CD4-positive, CD25-positive, alpha-beta regulatory T cell (primary cell): ENCODE measurements around the gene TTC31. TPM values are rescaled to one million over a fixed set of nuclear protein-coding genes. Genes with fewer than 3 reads are reported as not detected.
"Not testable (repeated sequence)": the region's sequence is repeated elsewhere in the genome, so short reads cannot be mapped to it uniquely, and the experiment has no call there.

ENCODE experiments used
- ATAC-seq, 2 donors: fragments of 150-1000 bp; cut with Tn5 transposase; one replicate each; pipeline ENCODE4 v1.10.0; 2021; ENCODE audit warnings: low read depth in 2 of 2, moderate number of reproducible peaks in 2 of 2, moderate library complexity in 1 of 2
- DNase-seq, 3 donors: peaks; one replicate each; pipeline versions ENCODE4 v3.0.0 to v3.0.0-alpha.2; 2012 to 2022; ENCODE audit warnings: mixed read lengths in 1 of 3
- H3K27ac ChIP-seq: one replicate; pipeline ENCODE4 v1.7.0; 2013; ENCODE audit warnings: mild to moderate bottlenecking, low read length; ENCODE audit not compliant: insufficient read depth, poor library complexity, severe bottlenecking
- H3K27me3 ChIP-seq: one replicate; pipeline ENCODE4 v1.7.0; 2013; ENCODE audit warnings: low read length; ENCODE audit not compliant: control insufficient read depth, insufficient read depth
- H3K36me3 ChIP-seq: one replicate; pipeline ENCODE4 v1.7.0; 2013; ENCODE audit warnings: mild to moderate bottlenecking, low read length, moderate library complexity; ENCODE audit not compliant: control insufficient read depth, insufficient read depth
- H3K4me1 ChIP-seq: 2 replicates; pipeline ENCODE4 v1.7.0; 2013; ENCODE audit warnings: mild to moderate bottlenecking, low read length; ENCODE audit not compliant: insufficient read depth, control insufficient read depth, poor library complexity, severe bottlenecking
- H3K4me3 ChIP-seq: one replicate; pipeline ENCODE4 v1.7.0; 2013; ENCODE audit warnings: low read depth, mild to moderate bottlenecking, low read length, moderate library complexity
- H3K9me3 ChIP-seq, 2 experiments: 1 replicate in 1 of 2; 2 replicates in 1 of 2; pipeline ENCODE4 v1.7.0; 2013; ENCODE audit warnings: low read length in 2 of 2, mild to moderate bottlenecking in 1 of 2, moderate library complexity in 1 of 2; ENCODE audit not compliant: control insufficient read depth in 2 of 2
- H3K27ac Mint-ChIP-seq, 3 donors: one replicate each; pipeline ENCODE4 v1.8.0; 2020 to 2022; ENCODE audit warnings: mild to moderate bottlenecking in 3 of 3, mixed read lengths in 3 of 3, moderate library complexity in 2 of 3
- H3K27me3 Mint-ChIP-seq: one replicate; pipeline ENCODE4 v1.8.0; 2022; ENCODE audit warnings: mild to moderate bottlenecking, mixed read lengths
- H3K36me3 Mint-ChIP-seq: one replicate; pipeline ENCODE4 v1.8.0; 2020; ENCODE audit warnings: mixed read lengths
- H3K4me1 Mint-ChIP-seq, 4 donors: one replicate each; pipeline ENCODE4 v1.8.0; 2020 to 2022; ENCODE audit warnings: mixed read lengths in 4 of 4, mild to moderate bottlenecking in 1 of 4
- H3K4me3 Mint-ChIP-seq, 4 donors: one replicate each; pipeline ENCODE4 v1.8.0; 2020 to 2022; ENCODE audit warnings: mild to moderate bottlenecking in 4 of 4, mixed read lengths in 4 of 4, moderate library complexity in 3 of 4
- H3K9me3 Mint-ChIP-seq, 7 donors: one replicate each; pipeline ENCODE4 v1.8.0; 2020 to 2022; ENCODE audit warnings: mixed read lengths in 7 of 7, mild to moderate bottlenecking in 3 of 7, moderate library complexity in 2 of 7
- polyA plus RNA-seq, 4 donors: library from polyadenylated mRNA; unstranded; fragments of 300-500 nt; fragmentation: Illumina TruSeq; gene quantifications; one replicate each; pipeline ENCODE4 v1.2.3, GENCODE V29; 2021
- total RNA-seq: library from RNA; stranded (reverse); gene quantifications from one replicate; pipeline ENCODE4 v1.2.3, GENCODE V29; 2022

Gene TTC31
- total and polyA plus RNA-seq, 5 donors from 2014 or later = 21.7 to 38.7 (median 23.4) TPM

DNA sequence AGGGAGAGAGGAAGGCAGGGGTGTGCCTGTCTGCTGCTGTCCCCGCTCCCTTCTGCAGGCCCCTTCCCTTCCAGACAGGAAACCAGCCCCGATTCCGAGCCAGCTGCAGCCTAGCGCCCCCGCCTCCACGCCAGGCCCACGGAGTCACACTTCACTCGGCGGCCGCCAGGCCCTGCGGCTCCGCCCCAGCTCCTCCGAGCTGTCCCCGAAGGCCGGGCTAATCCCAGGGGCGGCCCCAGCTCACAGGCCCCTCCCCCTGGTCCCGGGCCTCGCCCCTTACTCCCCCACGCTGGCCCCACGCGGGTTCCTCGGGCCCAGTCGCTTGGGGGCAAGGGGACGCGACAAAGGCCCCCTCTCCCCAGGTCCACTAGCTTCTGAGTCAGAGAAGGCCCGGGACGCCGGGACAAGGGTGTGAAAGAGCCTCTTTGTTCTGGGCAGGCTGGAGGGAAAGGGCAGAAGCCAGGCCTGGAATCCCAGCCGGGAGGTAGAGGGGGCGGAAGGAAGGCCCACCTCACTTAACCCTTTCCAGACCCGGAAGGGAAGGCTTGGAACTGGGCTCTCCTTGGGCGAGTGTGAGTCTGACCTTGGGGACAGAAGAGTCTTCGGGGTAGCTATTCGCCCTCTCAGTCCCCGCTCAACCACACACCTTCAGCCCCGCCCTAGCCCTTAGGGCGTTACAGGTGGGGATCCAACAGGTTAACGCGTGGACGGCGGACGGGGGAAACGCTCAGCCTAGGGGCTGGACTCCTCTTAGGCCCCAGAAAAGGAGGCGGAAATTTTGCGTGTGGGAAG lies 42.3 kb upstream of the TTC31 start:
- Mint-ChIP-seq H3K4me3 (peak overlapping the region; percentile 33 to 76 (median 46)), H3K9me3 (no peaks in the 10 kb centered on the region), H3K27ac (no peak overlapping the region), H3K4me1 (peaks cover 0 to 16% (median 3%) of the 10 kb centered on the region in 4 donors), H3K27me3 (peaks cover 51% of the 10 kb centered on the region), H3K36me3 (no peaks in the 10 kb centered on the region)
- H3K36me3 ChIP-seq = no peaks in the 10 kb centered on the region
- peak in 1 of 3 donors; percentile 58 for DNase-seq
- ATAC-seq = peak; percentile 56 to 65
- H3K27me3 ChIP-seq = peaks cover 15% of the 10 kb centered on the region
- H3K4me3 ChIP-seq = no peak overlapping the region
- no peaks in the 10 kb centered on the region for H3K9me3 ChIP-seq
- H3K27ac ChIP-seq = no peak overlapping the region
- peaks cover 20% of the 10 kb centered on the region for H3K4me1 ChIP-seq

DNA sequence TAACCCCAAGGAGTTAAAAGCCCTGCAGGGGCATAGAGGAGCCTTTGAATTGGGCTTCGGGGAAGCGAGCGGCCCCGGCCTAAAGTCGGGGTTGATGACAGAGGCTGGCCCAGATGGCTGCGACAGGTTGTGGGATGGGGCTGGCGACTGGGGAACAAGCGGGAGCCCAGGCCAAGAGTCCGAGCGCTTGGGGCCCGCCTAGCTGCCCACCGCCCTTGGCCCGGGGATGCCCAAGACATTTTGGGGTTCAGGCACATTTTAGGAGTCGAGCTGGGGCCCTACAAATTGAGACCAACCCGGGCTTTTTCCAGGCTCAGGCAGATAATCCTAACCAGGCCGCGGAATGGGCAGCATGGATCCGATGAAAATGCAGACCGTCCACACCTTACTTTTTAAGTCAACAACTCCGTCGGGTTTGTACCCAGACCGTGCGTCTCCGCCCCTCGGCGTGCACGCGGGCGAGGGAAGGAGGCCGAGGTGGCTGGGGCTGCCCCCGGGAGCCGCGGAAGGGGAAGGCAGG lies 41.7 kb upstream of the TTC31 start:
- Mint-ChIP-seq H3K9me3 (no peaks in the 10 kb centered on the region), H3K4me1 (peaks cover 0 to 16% (median 3%) of the 10 kb centered on the region in 4 donors), H3K4me3 (peak overlapping the region in 3 of 4 donors; percentile 33 to 57 (median 33)), H3K27me3 (peaks cover 51% of the 10 kb centered on the region), H3K36me3 (no peaks in the 10 kb centered on the region), H3K27ac (no peak overlapping the region)
- ATAC-seq (no peak), DNase-seq (no peak)
- Histone ChIP-seq H3K36me3 (no peaks in the 10 kb centered on the region), H3K4me3 (no peak overlapping the region), H3K27me3 (peaks cover 15% of the 10 kb centered on the region), H3K9me3 (no peaks in the 10 kb centered on the region), H3K27ac (no peak overlapping the region), H3K4me1 (peaks cover 20% of the 10 kb centered on the region)

DNA sequence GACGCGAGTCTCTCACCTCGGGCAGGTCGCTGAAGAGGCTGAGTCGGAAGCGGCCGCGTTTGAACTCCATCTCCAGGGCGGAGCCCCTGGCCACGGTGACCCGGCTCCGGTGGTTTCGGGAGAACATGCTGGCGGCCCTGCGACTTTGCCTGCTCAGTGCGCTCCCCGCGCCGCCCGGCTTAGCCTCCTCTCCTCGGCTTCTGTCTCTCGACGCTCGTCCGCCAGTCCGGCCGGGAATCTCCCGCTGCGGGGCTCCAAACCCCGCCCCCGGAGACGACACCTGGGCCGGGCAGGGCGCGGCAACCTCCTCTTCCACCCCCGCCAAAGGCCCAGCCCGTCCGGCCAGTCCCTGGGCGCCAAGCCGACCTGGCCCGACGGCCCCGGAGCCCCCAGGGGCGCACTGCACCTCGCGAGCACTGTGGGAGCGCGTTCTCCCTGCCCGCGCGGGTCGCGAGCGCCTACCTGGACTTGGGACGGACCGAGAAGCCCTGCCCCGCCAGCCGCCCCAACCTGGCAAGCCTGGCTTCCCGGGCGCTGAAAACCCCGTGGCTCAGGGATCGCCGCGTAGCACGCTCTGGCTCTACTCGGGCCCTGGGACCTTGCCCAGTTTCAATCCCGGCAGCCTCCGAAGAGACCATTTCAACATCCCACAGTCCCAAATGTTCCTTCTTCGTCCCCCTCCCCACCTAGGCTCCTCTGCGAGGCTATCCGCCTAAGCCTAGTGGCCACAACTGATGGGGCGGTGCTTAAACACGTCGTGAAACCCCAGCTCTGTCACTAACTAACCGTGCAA lies 41.0 kb upstream of the TTC31 start, which contains the start of gene RTKN:
Gene RTKN, minus strand, starts transcription at position 248 of the 793 bp plus-strand sequence. Its CDS starts 121 bp downstream, at position 127.
- Mint-ChIP-seq H3K27me3 (peaks cover 51% of the 10 kb centered on the region), H3K36me3 (no peaks in the 10 kb centered on the region), H3K4me1 (peaks cover 0 to 16% (median 3%) of the 10 kb centered on the region in 4 donors), H3K27ac (peak within 1 kb of the TSS in 1 of 3 donors; percentile 59), H3K9me3 (no peaks in the 10 kb centered on the region), H3K4me3 (peak within 1 kb of the TSS in 3 of 4 donors; percentile 50 to 80 (median 66))
- no peak within 1 kb of the TSS for H3K27ac ChIP-seq
- no peaks in the 10 kb centered on the region for H3K36me3 ChIP-seq
- no peak within 1 kb of the TSS for H3K4me3 ChIP-seq
- peaks cover 15% of the 10 kb centered on the region for H3K27me3 ChIP-seq
- peaks cover 20% of the 10 kb centered on the region for H3K4me1 ChIP-seq
- no peaks in the 10 kb centered on the region for H3K9me3 ChIP-seq
- peak; percentile 22 to 41 for ATAC-seq
- peak in 1 of 3 donors; percentile 48 for DNase-seq

DNA sequence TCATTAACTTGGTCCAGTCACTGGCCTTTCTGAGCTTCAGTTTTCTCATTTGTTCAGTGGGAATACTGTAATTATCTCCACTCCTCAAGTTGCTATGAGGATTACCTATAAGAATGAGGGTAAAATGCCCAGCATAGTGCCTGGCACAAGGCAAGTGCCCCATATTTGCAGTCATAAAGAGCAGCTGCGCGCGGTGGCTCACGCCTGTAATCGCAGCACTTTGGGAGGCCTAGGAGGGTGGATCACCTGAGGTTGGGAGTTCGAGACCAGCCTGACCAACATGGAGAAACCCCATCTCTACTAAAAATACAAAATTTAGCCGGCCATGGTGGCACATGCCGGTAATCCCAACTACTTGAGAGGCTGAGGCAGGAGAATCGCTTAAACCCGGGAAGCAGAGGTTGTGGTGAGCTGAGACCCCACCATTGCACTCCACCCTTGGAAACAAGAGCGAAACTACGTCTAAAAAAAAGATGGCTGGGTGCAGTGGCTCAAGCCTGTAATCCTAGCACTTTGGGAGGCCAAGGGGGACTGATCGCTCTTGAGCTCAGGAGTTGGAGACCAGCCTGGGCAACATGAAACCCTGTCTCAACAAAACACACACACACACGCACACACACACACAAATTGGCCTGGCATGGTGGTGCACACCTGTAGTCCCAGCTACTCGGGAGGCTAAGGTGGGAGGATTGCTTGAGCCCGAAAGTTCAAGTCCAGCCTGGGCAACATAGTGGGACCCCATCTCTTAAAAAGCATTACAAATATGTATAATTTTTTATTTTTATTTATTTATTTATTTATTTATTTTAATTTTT lies 40.2 kb upstream of the TTC31 start:
- not testable (repeated sequence) for H3K36me3 Mint-ChIP-seq, H3K9me3 Mint-ChIP-seq, H3K27ac ChIP-seq, ATAC-seq, DNase-seq, H3K9me3 ChIP-seq, H3K36me3 ChIP-seq, H3K4me3 ChIP-seq
- Mint-ChIP-seq H3K4me1 (peaks cover 0 to 16% (median 3%) of the 10 kb centered on the region in 4 donors), H3K27ac (peak overlapping the region in 1 of 3 donors; percentile 59), H3K27me3 (peaks cover 55% of the 10 kb centered on the region), H3K4me3 (peak overlapping the region in 3 of 4 donors; percentile 50 to 80 (median 66))
- Histone ChIP-seq H3K4me1 (peaks cover 20% of the 10 kb centered on the region), H3K27me3 (peaks cover 15% of the 10 kb centered on the region)

DNA sequence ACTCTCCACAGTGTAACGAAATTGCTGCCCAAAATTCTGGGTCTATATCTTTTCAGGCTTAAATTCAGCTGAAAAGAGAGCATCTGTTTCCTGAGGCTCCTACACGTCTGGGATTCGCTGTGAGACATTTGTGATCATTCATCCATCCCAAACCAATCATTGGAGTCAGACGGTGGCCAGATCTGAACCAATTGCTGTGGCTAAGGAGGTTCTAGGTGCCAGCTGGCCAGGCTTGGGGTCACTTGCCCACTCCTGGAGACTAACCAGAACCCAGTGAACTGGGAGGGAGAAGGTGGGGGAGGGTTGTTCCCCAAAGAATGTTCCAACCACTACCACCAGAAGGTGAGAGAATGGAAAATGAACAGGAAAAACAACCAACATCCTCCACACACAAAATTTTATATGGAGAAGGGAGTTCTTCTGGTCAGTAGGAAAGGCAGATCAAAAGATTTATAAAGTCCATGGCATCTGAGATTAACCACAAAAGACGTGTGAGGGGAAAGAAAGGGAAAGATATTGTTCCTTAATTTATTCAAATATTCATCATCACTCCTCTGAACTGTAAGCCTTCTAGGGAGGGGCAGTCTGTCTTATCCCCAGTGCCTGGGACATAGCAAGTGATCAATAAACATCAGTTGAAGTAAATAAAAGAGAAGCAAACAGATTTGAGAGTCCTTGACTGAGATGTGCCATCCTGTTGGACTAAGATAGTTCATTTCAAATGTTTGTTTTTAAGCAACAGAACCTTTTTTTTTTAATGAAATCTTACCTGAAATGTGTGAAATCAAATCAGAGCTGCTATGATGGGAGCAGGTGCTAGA lies 38.2 kb upstream of the TTC31 start:
- Histone ChIP-seq H3K4me3 (no peak overlapping the region), H3K36me3 (no peaks in the 10 kb centered on the region), H3K27ac (no peak overlapping the region), H3K27me3 (peaks cover 11% of the 10 kb centered on the region), H3K9me3 (no peaks in the 10 kb centered on the region), H3K4me1 (peaks cover 20% of the 10 kb centered on the region)
- DNase-seq (no peak), ATAC-seq (no peak)
- Mint-ChIP-seq H3K36me3 (no peaks in the 10 kb centered on the region), H3K9me3 (peaks cover 0 to 3% (median 0%) of the 10 kb centered on the region in 7 donors), H3K4me3 (no peak overlapping the region), H3K4me1 (peaks cover 0 to 16% (median 3%) of the 10 kb centered on the region in 4 donors), H3K27me3 (peaks cover 52% of the 10 kb centered on the region), H3K27ac (no peak overlapping the region)

DNA sequence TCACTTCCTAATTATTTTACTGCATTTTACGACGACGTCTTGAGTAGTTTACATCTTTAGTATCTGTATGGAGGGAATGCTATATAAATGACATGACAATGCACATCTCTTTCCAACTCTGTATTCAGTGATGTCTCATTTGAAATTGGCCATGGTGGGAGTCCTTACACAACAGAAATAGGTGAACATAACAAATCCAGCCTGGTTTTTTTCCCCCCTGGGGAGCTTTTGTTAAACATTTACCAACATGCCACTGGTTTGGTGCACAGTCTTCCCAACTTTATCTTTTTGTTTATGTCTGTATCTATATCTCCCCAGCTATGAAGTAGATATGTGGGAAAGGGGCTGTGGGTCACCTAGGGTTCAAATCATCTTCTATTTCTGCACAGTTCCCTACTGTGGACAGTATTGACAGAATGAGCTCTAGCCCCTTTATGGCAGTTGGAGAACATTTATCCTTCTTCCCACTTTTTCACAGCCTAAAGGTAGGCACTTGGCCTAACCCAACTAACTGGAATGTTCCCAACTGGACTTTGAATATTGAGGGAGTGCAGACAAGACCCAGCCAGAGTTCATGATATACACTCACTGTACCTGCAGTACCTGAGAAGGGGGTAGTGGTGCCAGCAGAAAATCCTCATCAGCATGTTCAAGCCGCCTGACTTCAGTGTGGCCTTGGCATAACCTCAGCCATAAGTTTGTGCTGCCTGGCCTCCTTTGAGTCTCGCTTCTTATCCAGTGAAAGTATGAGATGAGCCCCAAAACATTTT lies 35.5 kb upstream of the TTC31 start:
- DNase-seq (no peak), ATAC-seq (no peak)
- Mint-ChIP-seq H3K36me3 (no peaks in the 10 kb centered on the region), H3K27me3 (peaks cover 39% of the 10 kb centered on the region), H3K4me1 (peaks cover 1 to 4% (median 3%) of the 10 kb centered on the region in 4 donors), H3K4me3 (no peak overlapping the region), H3K27ac (no peak overlapping the region), H3K9me3 (peaks cover 0 to 3% (median 0%) of the 10 kb centered on the region in 7 donors)
- Histone ChIP-seq H3K27me3 (peaks cover 3% of the 10 kb centered on the region), H3K4me3 (no peak overlapping the region), H3K27ac (no peak overlapping the region), H3K4me1 (peaks cover 3% of the 10 kb centered on the region), H3K9me3 (no peaks in the 10 kb centered on the region), H3K36me3 (no peaks in the 10 kb centered on the region)
